Islet precursor cell (in vitro differentiated cells): ENCODE results near the gene DDX41.
A peak's percentile ranks its signal among the peaks of the same experiment; 100 is the strongest.
"Not testable (repeated sequence)": the region's sequence is repeated elsewhere in the genome, so short reads cannot be mapped to it uniquely, and the experiment has no call there.

ENCODE experiments used
- DNase-seq: peaks from one replicate; pipeline ENCODE4 v3.0.0-alpha.2; 2018

Gene DDX41

DNA sequence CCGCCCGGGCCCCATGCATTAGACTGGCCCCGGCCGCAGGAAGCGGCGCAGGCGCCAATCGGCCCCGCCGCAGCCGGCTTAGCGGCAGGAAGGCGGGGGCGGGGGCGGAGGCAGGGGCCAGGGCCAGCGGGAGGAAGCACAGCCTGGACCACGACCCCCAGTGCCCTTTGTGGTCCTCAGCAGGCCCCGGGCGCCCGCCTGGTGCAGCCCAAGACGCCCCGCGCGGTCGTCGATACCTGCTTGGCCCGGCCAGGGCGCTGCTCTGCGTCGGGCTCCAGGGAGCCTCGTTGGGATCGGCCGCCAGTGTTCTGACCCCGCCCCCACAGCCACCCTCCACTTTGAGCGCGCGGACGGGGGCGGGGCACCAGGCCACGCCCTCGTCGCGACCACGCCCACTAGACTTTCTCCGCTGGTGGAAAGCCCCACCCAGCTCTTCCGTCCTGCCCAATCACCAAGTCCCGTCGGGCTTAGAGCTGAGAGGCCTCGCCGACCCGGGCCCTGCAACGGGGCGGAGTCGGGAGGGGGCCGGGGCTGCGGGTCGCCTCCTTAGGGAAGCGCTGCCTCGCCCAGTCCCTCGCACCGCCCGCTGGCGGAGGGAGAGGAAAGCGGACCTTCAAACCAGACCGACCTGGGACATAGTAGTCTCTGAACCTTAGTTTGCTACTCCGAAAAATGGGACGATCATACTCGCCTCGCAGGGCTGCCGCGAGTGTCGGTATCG, 19.3 kb downstream of the DDX41 start, which contains the start of gene PDLIM7:
Gene PDLIM7, minus strand, starts transcription at position 313 of the 721 bp plus-strand sequence. CDS start 1,092 bp downstream, outside the sequence.
- peak; percentile 99 for DNase-seq

GRCh38 chr5:177496727-177497291, 20.0 kb downstream of the DDX41 start:
- peak; percentile 97 for DNase-seq

- peak; percentile 83 for DNase-seq
Measured at GRCh38 chr5:177496070-177496726, 20.6 kb downstream of the DDX41 start.

DNA sequence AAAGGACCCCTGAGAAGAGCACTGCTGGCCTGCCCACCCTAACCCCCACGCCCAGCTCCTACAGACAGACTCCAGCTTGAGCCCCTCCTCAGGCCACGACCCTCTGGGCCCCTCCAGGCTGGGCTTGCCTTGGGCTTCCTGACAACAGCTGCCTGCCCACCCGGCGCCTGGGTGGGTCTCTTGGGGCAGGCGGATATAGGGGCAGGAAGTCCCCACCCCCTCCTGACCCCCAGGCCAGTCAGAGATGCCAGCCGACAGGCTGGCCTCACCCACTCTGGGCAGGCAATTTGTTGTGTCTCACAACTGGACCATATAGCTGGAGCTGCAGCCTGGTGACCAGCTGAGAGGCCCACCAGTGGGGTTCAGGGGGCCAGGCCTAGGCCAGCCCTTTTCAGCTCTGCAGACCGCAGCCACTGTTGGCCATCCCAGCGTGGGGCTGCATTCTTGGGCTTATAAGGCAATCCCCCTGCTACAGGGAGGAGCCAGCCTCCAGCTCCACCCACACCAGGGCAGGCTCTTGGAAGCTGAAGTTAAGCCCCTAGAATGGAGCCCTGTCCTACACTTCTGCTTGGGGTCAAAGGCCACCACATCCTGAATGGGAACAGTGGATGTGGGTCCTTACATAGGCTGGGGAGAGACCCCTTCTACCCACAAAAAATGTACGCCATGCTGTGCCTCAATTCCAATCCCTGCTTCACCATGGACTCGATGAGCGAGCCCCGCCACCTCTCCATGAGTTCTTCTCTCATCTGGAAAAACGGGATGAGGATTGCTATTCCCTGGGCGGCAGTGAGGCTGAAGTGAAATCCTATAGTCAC, 21.3 kb downstream of the DDX41 start:
- DNase-seq = peak; percentile 95

GRCh38 chr5:177494346-177495195, 22.2 kb downstream of the DDX41 start:
- peak; percentile 96 for DNase-seq

DNA sequence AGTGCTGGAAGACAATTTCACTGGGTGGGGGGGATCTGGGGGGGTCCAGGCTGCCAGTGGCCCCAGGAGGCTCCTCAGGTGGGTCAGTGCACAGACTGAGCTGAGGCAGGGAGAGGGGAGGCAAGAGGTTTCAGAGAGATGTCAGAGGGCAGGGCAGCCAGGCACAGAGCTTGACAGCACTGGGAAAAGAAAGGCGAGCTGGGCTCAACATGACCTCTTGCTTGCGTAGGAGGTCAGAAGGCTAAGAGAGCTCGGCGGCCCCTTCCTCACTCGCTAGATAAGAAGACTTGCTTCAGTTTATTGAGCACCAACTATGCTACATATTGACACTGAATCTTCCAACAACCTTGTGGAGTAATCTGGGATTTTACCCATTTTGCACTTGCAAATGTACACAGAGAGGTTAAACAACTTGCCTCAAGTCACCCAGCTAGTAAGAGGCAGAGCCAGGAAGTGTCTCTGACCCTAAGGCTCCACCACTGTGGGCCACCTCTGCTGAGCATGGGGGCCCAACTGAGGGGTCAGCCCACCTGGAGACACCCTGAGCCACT, 22.9 kb downstream of the DDX41 start:
- DNase-seq = no peak

DNA sequence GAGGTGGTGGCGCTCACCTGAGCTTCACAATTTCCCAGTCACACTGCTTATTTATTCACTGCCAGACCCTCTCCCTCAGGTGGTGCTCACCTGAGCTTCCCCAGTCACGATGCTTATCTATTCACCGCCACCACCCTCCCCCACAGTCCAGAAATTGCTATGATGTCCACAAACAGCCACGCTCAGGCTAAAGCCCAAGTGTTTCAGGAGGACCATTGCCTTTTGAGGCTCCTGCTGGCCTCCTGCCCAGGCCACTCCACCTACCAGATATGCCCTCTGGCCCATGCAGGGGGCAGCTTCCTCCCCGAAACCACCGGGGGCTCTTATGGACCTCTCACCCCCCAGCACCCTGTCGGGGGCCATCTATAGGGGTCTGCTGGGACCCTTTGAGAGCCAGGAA, 23.9 kb downstream of the DDX41 start:
- DNase-seq = no peak

DNA sequence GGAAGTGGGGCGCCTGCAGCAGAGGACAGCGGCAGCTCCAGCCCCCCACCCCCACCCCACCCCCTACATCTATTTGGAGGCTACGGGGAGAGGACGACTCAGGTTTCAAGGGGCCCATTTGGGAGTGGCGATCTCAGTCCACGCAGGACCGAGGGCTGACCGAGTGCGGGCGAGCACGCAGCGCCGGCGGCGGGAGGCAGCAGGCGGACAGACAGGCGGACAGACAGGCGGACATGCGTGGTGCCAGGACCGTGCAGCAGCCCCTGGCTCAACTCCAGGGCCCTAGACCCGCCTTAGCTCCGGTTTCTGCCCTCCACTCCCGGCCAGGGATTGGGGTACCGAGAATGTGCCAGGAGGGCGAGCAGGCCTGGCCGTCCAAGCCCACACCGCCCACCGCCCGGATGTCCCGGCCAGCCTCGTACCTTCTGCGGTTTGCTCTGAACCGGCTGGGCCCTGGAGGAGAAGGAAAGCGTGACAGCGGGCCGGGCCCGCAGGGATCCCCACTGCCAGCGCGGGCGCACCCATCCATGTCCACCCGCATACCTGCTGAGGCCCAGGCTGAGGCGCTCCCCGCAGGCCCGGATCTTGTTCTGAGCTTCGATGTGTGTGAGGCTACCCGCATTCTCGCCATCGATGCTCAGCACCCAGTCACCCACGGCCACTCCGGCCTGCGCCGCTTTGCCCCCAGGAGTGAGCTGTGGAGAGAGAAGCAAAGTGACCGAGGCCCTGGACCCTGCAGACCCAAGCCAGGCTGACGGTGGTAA, 24.6 kb downstream of the DDX41 start:
- no peak for DNase-seq

GRCh38 chr5:177491429-177491945, 25.3 kb downstream of the DDX41 start:
- DNase-seq = peak; percentile 94

GRCh38 chr5:177490992-177491391, 25.8 kb downstream of the DDX41 start:
- DNase-seq = no peak

GRCh38 chr5:177490311-177490991, 26.3 kb downstream of the DDX41 start:
- no peak for DNase-seq

- no peak for DNase-seq
Measured at GRCh38 chr5:177489119-177489716, 27.5 kb downstream of the DDX41 start.

DNA sequence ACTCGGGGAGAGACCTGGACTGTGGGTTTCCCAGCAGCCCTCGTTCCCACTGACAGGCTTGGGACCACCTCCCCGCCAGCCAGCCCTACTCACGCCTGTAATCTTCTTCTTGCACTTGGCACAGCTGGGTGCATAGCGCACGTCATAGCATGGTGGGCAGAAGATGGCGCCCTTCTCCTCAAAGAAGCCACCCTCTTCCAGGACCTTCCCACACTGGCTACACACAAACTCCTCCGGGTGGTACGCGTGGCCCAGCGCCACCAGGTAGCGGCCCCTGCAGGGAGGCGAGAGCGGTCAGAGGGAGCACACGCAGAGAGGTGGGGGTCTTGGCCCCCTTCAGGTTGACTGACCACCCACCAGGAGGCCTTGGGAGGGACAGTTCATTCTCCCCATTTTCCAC, 28.8 kb downstream of the DDX41 start:
- no peak for DNase-seq

- DNase-seq = no peak
Measured at GRCh38 chr5:177487144-177487543, 29.6 kb downstream of the DDX41 start.

- DNase-seq = no peak
Measured at GRCh38 chr5:177486256-177486655, 30.5 kb downstream of the DDX41 start.

DNA sequence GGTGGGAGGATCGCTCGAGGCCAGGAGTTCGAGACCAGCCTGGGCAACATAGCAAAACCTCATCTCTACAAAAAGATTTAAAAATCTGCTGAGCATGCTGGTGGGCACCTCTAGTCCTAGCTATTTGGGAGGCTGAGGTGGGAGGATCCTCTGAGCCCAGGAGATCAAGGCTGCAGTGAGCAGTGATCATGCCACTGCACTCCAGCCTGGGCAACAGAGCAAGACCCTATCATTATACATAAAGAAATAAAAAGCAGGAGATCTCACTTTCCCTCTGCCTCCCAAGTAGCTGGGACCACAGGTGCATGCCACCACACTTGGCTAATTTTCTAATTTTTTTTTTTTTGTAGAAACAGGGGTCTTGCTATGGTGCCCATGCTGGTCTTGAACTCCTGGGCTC, 31.0 kb downstream of the DDX41 start:
- DNase-seq = not testable (repeated sequence)

GRCh38 chr5:177484902-177485549, 31.7 kb downstream of the DDX41 start:
- DNase-seq = no peak

GRCh38 chr5:177483994-177484901, 32.5 kb downstream of the DDX41 start:
- no peak for DNase-seq
